Caco-2 (cell line): Measurements from ENCODE around the gene ZP3. TPM values are rescaled to one million over a fixed set of nuclear protein-coding genes. Genes with fewer than 3 reads are reported as not detected.
"Not testable (repeated sequence)": the region's sequence is repeated elsewhere in the genome, so short reads cannot be mapped to it uniquely, and the experiment has no call there.

ENCODE experiments used
- BruUV-seq: library from RNA; stranded (reverse); fragments of 400-500 nt; replicated peaks from 2 replicates; lab custom pipeline; 2021; lab: Mats Ljungman, UMichigan
- CTCF ChIA-PET: fragments of 300-600 bp; sonication (Branson Sonifier 250); formaldehyde crosslinking; loops from one replicate; lab custom pipeline; 2022; ENCODE audit warnings: antibody characterized with exemption; lab: Charles Lee
- POLR2A ChIA-PET: fragments of 300-600 bp; sonication (Branson Sonifier 250); formaldehyde crosslinking; loops from one replicate; lab custom pipeline; 2022; ENCODE audit warnings: antibody characterized with exemption; lab: Charles Lee
- DNase-seq, 2 experiments: peaks; one replicate each; pipeline versions ENCODE4 v3.0.0 to v3.0.0-alpha.2; 2020 to 2022
- H3K27me3 ChIP-seq: replicated peaks from 2 replicates; pipeline ENCODE4 v1.6.0; 2011; ENCODE audit warnings: low read length; ENCODE audit not compliant: control insufficient read depth, insufficient read depth
- H3K36me3 ChIP-seq: 2 replicates; pipeline ENCODE4 v1.5.1; 2011; ENCODE audit warnings: low read length; ENCODE audit not compliant: control insufficient read depth, insufficient read depth
- H3K4me1 ChIP-seq: fragments of 250-450 bp; sonication (Bioruptor Pico); 2 replicates; pipeline ENCODE4 v1.5.1; 2020; ENCODE audit warnings: mild to moderate bottlenecking
- H3K4me3 ChIP-seq: 2 replicates; pipeline ENCODE4 v1.5.1; 2011; ENCODE audit warnings: low read depth, mild to moderate bottlenecking, control low read depth, low read length
- H3K9me3 ChIP-seq: fragments of 250-450 bp; sonication (Bioruptor Pico); 2 replicates; pipeline ENCODE4 v1.5.1; 2020; ENCODE audit warnings: mild to moderate bottlenecking, moderate library complexity
- H3K27ac Mint-ChIP-seq: one replicate; pipeline ENCODE4 v1.8.0; 2022; ENCODE audit warnings: mixed read lengths; ENCODE audit not compliant: unreplicated experiment
- H3K27me3 Mint-ChIP-seq: one replicate; pipeline ENCODE4 v1.8.0; 2022; ENCODE audit warnings: mixed read lengths; ENCODE audit not compliant: insufficient read depth, unreplicated experiment
- H3K36me3 Mint-ChIP-seq: one replicate; pipeline ENCODE4 v1.8.0; 2022; ENCODE audit warnings: mild to moderate bottlenecking, mixed read lengths; ENCODE audit not compliant: insufficient read depth, unreplicated experiment
- H3K4me1 Mint-ChIP-seq: one replicate; pipeline ENCODE4 v1.8.0; 2022; ENCODE audit warnings: low read depth, mixed read lengths; ENCODE audit not compliant: unreplicated experiment
- H3K4me3 Mint-ChIP-seq: one replicate; pipeline ENCODE4 v1.8.0; 2022; ENCODE audit warnings: mild to moderate bottlenecking, moderate library complexity, mixed read lengths; ENCODE audit not compliant: unreplicated experiment
- H3K9me3 Mint-ChIP-seq: one replicate; pipeline ENCODE4 v1.8.0; 2022; ENCODE audit warnings: mixed read lengths; ENCODE audit not compliant: unreplicated experiment
- intact Hi-C: fragments of 100-400 bp; cut with micrococcal nuclease; formaldehyde crosslinking; loops from one replicate; pipeline ENCODE4 v1.10.0; 2022; ENCODE audit not compliant: unreplicated experiment
- total RNA-seq: library from RNA; stranded (reverse); gene quantifications from 2 replicates; pipeline ENCODE4 v1.2.3, GENCODE V29; 2022
- TF ChIP-seq, protein P1 (sequence below), 2 experiments: fragments of 200-600 bp in 1 of 2; IDR thresholded peaks; 1 replicate in 1 of 2; 2 replicates in 1 of 2; pipeline versions ENCODE4 v1.5.1 to v1.8.0; 2011 to 2022; ENCODE audit warnings: antibody characterized with exemption in 1 of 2, control low read depth in 1 of 2, inconsistent platforms in 1 of 2, low read depth in 1 of 2, low read length in 1 of 2, mild to moderate bottlenecking in 1 of 2, moderate library complexity in 1 of 2; ENCODE audit not compliant: insufficient read depth in 1 of 2, severe bottlenecking in 1 of 2, unreplicated experiment in 1 of 2

The ZP3 gene
- total RNA-seq, 1 experiment from 2014 or later, result 3.2 TPM

DNA sequence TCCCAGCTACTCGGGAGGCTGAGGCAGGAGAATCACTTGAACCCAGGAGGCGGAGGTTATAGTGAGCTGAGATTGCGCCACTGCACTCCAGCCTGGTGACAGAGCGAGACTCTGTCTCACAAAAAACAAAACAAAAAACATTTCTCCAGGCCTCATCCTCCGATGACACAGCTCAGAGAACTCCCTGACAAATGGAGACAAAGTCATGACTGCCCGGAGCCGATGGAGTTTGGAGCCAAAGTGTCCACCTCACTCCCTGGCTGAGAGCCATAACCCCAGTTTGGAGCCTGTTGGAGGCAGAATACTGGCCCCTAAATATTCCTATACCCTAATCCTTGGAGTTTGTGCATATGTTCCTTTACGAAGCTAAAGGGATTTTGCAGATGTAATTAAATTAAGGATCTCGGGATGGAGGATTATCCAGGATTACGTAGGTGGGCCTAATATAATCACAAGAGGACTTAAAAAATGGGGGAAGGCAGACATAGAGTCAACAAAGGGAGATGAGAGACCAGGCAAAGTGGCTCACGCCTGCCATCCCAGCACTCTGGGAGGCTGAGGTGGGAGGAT is 38.0 kb upstream of the ZP3 start:
- Mint-ChIP-seq H3K27ac (no peak overlapping the region), H3K27me3 (no peaks in the 10 kb centered on the region), H3K9me3 (no peaks in the 10 kb centered on the region), H3K36me3 (no peaks in the 10 kb centered on the region), H3K4me1 (no peaks in the 10 kb centered on the region), H3K4me3 (no peak overlapping the region)
- Histone ChIP-seq H3K4me3 (no peak overlapping the region), H3K27me3 (no peaks in the 10 kb centered on the region), H3K9me3 (no peaks in the 10 kb centered on the region), H3K4me1 (peaks cover 7% of the 10 kb centered on the region; the same call in 1 of the 2 replicates), H3K36me3 (no peaks in the 10 kb centered on the region)
- no TSS peak for BruUV-seq
- intact Hi-C loops, result no loop called here
- ChIA-PET CTCF (no interaction called here), POLR2A (interaction anchor here (0.5 kb wide), 1 partner anchor 13 kb away, joined by 3 read pairs; no protein-coding TSS in a partner anchor)
- no peak for DNase-seq
- TF ChIP-seq, protein P1, sequence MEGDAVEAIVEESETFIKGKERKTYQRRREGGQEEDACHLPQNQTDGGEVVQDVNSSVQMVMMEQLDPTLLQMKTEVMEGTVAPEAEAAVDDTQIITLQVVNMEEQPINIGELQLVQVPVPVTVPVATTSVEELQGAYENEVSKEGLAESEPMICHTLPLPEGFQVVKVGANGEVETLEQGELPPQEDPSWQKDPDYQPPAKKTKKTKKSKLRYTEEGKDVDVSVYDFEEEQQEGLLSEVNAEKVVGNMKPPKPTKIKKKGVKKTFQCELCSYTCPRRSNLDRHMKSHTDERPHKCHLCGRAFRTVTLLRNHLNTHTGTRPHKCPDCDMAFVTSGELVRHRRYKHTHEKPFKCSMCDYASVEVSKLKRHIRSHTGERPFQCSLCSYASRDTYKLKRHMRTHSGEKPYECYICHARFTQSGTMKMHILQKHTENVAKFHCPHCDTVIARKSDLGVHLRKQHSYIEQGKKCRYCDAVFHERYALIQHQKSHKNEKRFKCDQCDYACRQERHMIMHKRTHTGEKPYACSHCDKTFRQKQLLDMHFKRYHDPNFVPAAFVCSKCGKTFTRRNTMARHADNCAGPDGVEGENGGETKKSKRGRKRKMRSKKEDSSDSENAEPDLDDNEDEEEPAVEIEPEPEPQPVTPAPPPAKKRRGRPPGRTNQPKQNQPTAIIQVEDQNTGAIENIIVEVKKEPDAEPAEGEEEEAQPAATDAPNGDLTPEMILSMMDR (IDR thresholded peaks at IDR 0.05; ENCODE audit: insufficient read depth in 1 of 2, low read depth in 1 of 2, low read length in 1 of 2, severe bottlenecking in 1 of 2, unreplicated experiment in 1 of 2), result no peak

- BruUV-seq, H3K36me3 Mint-ChIP-seq, H3K27ac Mint-ChIP-seq, H3K27me3 ChIP-seq, DNase-seq, H3K4me1 Mint-ChIP-seq, H3K4me3 Mint-ChIP-seq, POLR2A ChIA-PET, CTCF ChIA-PET, H3K9me3 Mint-ChIP-seq, H3K36me3 ChIP-seq, H3K9me3 ChIP-seq, H3K4me3 ChIP-seq, H3K27me3 Mint-ChIP-seq: not testable (repeated sequence)
- intact Hi-C loops, result loop anchor here (1.0 kb wide), 1 partner anchor 23 kb away; no protein-coding TSS in a partner anchor
- peaks cover 12% of the 10 kb centered on the region; the same call in 1 of the 2 replicates for H3K4me1 ChIP-seq
Measured at GRCh38 chr7:76387789-76388188, 37.0 kb upstream of the ZP3 start.

- Mint-ChIP-seq H3K27ac (no peak overlapping the region), H3K36me3 (no peaks in the 10 kb centered on the region), H3K9me3 (no peaks in the 10 kb centered on the region), H3K4me1 (no peaks in the 10 kb centered on the region), H3K4me3 (no peak overlapping the region), H3K27me3 (no peaks in the 10 kb centered on the region)
- no TSS peak for BruUV-seq
- no peak for DNase-seq
- CTCF ChIA-PET, result no interaction called here
- Histone ChIP-seq H3K4me3 (no peak overlapping the region), H3K4me1 (peaks cover 12% of the 10 kb centered on the region; the same call in 1 of the 2 replicates), H3K36me3 (no peaks in the 10 kb centered on the region), H3K27me3 (no peaks in the 10 kb centered on the region), H3K9me3 (no peaks in the 10 kb centered on the region)
- POLR2A ChIA-PET, result no interaction called here
- TF ChIP-seq, protein P1 (IDR thresholded peaks at IDR 0.05; ENCODE audit: insufficient read depth in 1 of 2, low read depth in 1 of 2, low read length in 1 of 2, severe bottlenecking in 1 of 2, unreplicated experiment in 1 of 2), result no peak
- intact Hi-C loops, result no loop called here
Measured at GRCh38 chr7:76390092-76390491, 34.7 kb upstream of the ZP3 start.
